Endodermal cell (in vitro differentiated cells): ENCODE measurements around the gene PTTG1. TPM values are rescaled to one million over a fixed set of nuclear protein-coding genes. Genes with fewer than 3 reads are reported as not detected.

Experiments used
- DNase-seq: peaks from one replicate; pipeline ENCODE4 v3.0.0-alpha.2; 2017
- H3K27ac ChIP-seq: 2 replicates; pipeline ENCODE4 v1.5.1; 2013; ENCODE audit warnings: mild to moderate bottlenecking, low read depth, low read length, moderate library complexity
- H3K27me3 ChIP-seq: 2 replicates; pipeline ENCODE4 v1.6.1; 2013; ENCODE audit warnings: mild to moderate bottlenecking, low read length, moderate library complexity; ENCODE audit not compliant: insufficient read depth, control insufficient read depth, poor library complexity, severe bottlenecking
- H3K36me3 ChIP-seq: 2 replicates; pipeline ENCODE4 v1.7.0; 2013; ENCODE audit warnings: mild to moderate bottlenecking, low read length, moderate library complexity; ENCODE audit not compliant: control insufficient read depth, insufficient read depth
- H3K4me1 ChIP-seq: one replicate; pipeline ENCODE4 v1.7.0; 2013; ENCODE audit warnings: low read length; ENCODE audit not compliant: control insufficient read depth, insufficient read depth
- H3K4me3 ChIP-seq: 2 replicates; pipeline ENCODE4 v1.5.1; 2013; ENCODE audit warnings: mild to moderate bottlenecking, low read length, moderate library complexity
- H3K9ac ChIP-seq: 2 replicates; pipeline ENCODE4 v1.6.1; 2013; ENCODE audit warnings: mild to moderate bottlenecking, low read length, moderate library complexity; ENCODE audit not compliant: poor library complexity, severe bottlenecking; ENCODE audit errors: extremely low read depth
- H3K9me3 ChIP-seq: 2 replicates; pipeline ENCODE4 v1.6.1; 2013; ENCODE audit warnings: mild to moderate bottlenecking, low read length, moderate library complexity; ENCODE audit not compliant: control insufficient read depth
- H3K27ac Mint-ChIP-seq: 2 replicates; pipeline ENCODE4 v1.8.0; 2020; ENCODE audit warnings: mixed read lengths
- H3K27me3 Mint-ChIP-seq: 2 replicates; pipeline ENCODE4 v1.8.0; 2021; ENCODE audit warnings: mild to moderate bottlenecking, mixed read lengths; ENCODE audit not compliant: insufficient read depth
- H3K36me3 Mint-ChIP-seq: 2 replicates; pipeline ENCODE4 v1.8.0; 2020; ENCODE audit warnings: low read depth, mixed read lengths
- H3K4me1 Mint-ChIP-seq: 2 replicates; pipeline ENCODE4 v1.8.0; 2020; ENCODE audit warnings: mixed read lengths
- H3K4me3 Mint-ChIP-seq: 2 replicates; pipeline ENCODE4 v1.8.0; 2020; ENCODE audit warnings: mild to moderate bottlenecking, moderate library complexity, mixed read lengths
- H3K9me3 Mint-ChIP-seq: 2 replicates; pipeline ENCODE4 v1.8.0; 2020; ENCODE audit warnings: mild to moderate bottlenecking, mixed read lengths
- CTCF ChIP-seq: fragments of 200-600 bp; sonication (generic); conservative IDR thresholded peaks from 2 replicates; pipeline ENCODE4 v1.5.0; 2021; ENCODE audit warnings: antibody characterized with exemption, mild to moderate bottlenecking
- WGBS, 2 experiments: methylation state at CpG; one replicate each; pipeline versions ENCODE4 v1.1.5 to v1.1.7; 2013; ENCODE audit warnings: missing lambda C conversion rate in 2 of 2, mixed read lengths in 1 of 2; ENCODE audit not compliant: insufficient coverage in 1 of 2, insufficient read length in 1 of 2; 5-methylcytosine and 5-hydroxymethylcytosine counted together
- total RNA-seq, 2 donors: library from RNA; stranded (reverse); fragmentation: NEBNext Ultra II Directional in 1 of 2; extraction: Animal tissue kit (Norgen Biotek cat#: 25700) in 1 of 2; gene quantifications; 2 replicates in 1 of 2; 3 replicates in 1 of 2; pipeline ENCODE4 v1.2.1, GENCODE V29; 2021

PTTG1 gene
- total RNA-seq, 2 donors from 2014 or later = 121 to 162 TPM

- Histone ChIP-seq H3K27me3 (no peaks in the 10 kb centered on the region), H3K4me3 (no peak overlapping the region), H3K4me1 (no peaks in the 10 kb centered on the region), H3K9ac (no peak overlapping the region), H3K9me3 (no peaks in the 10 kb centered on the region), H3K36me3 (no peaks in the 10 kb centered on the region), H3K27ac (no peak overlapping the region)
- no peak for DNase-seq
- H3K36me3 Mint-ChIP-seq = no peaks in the 10 kb centered on the region
- no peak overlapping the region for H3K27ac Mint-ChIP-seq
- peaks cover 5% of the 10 kb centered on the region for H3K9me3 Mint-ChIP-seq
- H3K4me1 Mint-ChIP-seq = no peaks in the 10 kb centered on the region
- WGBS, 2 experiments = 85 to 86% methylated on average over 4 of the region's 4 CpGs
- H3K27me3 Mint-ChIP-seq = no peaks in the 10 kb centered on the region
- H3K4me3 Mint-ChIP-seq = no peak overlapping the region
- peak; percentile 47 for TF ChIP-seq CTCF
These were observed 38.9 kb downstream of the PTTG1 start for GRCh38 chr5:160460377-160461049.

GRCh38 chr5:160461378-160461777, 39.7 kb downstream of the PTTG1 start:
- no peak overlapping the region for H3K4me3 ChIP-seq
- Mint-ChIP-seq H3K4me1 (no peaks in the 10 kb centered on the region), H3K36me3 (no peaks in the 10 kb centered on the region), H3K27ac (no peak overlapping the region), H3K4me3 (no peak overlapping the region), H3K9me3 (peaks cover 5% of the 10 kb centered on the region), H3K27me3 (no peaks in the 10 kb centered on the region)
- WGBS, 2 experiments = 82 to 89% methylated on average over 4 to 6 of the region's 6 CpGs
- H3K36me3 ChIP-seq = no peaks in the 10 kb centered on the region
- H3K4me1 ChIP-seq = no peaks in the 10 kb centered on the region
- no peak overlapping the region for H3K9ac ChIP-seq
- H3K27ac ChIP-seq = no peak overlapping the region
- no peak for DNase-seq
- H3K27me3 ChIP-seq = no peaks in the 10 kb centered on the region
- no peak for TF ChIP-seq CTCF
- H3K9me3 ChIP-seq = no peaks in the 10 kb centered on the region

GRCh38 chr5:160462167-160462566, 40.5 kb downstream of the PTTG1 start:
- no peaks in the 10 kb centered on the region for H3K4me1 ChIP-seq
- no peak overlapping the region for H3K4me3 Mint-ChIP-seq

More at GRCh38 chr5:160462167-160462566, 40.5 kb downstream of the PTTG1 start:
- WGBS, 2 experiments = 83 to 89% methylated on average over 1 to 2 of the region's 2 CpGs
- Mint-ChIP-seq H3K36me3 (no peaks in the 10 kb centered on the region), H3K9me3 (peaks cover 5% of the 10 kb centered on the region), H3K27ac (no peak overlapping the region), H3K4me1 (peaks cover 5% of the 10 kb centered on the region), H3K27me3 (peaks cover under 1% of the 10 kb centered on the region)
- H3K4me3 ChIP-seq = no peak overlapping the region
- no peaks in the 10 kb centered on the region for H3K9me3 ChIP-seq
- no peak for TF ChIP-seq CTCF
- no peak overlapping the region for H3K27ac ChIP-seq
- DNase-seq = no peak
- no peak overlapping the region for H3K9ac ChIP-seq
- H3K27me3 ChIP-seq = no peaks in the 10 kb centered on the region
- H3K36me3 ChIP-seq = no peaks in the 10 kb centered on the region
